Liver (tissue), 9 donors: ENCODE results near the gene ACSS2. TPM values are rescaled to one million over a fixed set of nuclear protein-coding genes. Genes with fewer than 3 reads are reported as not detected.
"Not testable (repeated sequence)": the region's sequence is repeated elsewhere in the genome, so short reads cannot be mapped to it uniquely, and the experiment has no call there.

Source experiments
- DNase-seq: peaks from one replicate; pipeline ENCODE4 v3.0.0-alpha.2; 2017; ENCODE audit warnings: low spot score
- H3K27ac ChIP-seq, 2 donors: one replicate each; pipeline ENCODE4 v1.7.0; 2013; ENCODE audit warnings: inconsistent platforms in 2 of 2, low read length in 2 of 2, control low read depth in 1 of 2, low read depth in 1 of 2, mild to moderate bottlenecking in 1 of 2
- H3K27me3 ChIP-seq, 4 donors: one replicate each; pipeline versions ENCODE4 v1.6.1 to v1.7.0; 2013; ENCODE audit warnings: low read length in 3 of 4, inconsistent platforms in 1 of 4, mild to moderate bottlenecking in 1 of 4, moderate library complexity in 1 of 4; ENCODE audit not compliant: control insufficient read depth in 4 of 4, insufficient read depth in 4 of 4
- H3K36me3 ChIP-seq, 4 donors: one replicate each; pipeline versions ENCODE4 v1.6.1 to v1.7.0; 2013; ENCODE audit warnings: low read length in 3 of 4, mild to moderate bottlenecking in 3 of 4, low read depth in 1 of 4, moderate library complexity in 1 of 4; ENCODE audit not compliant: control insufficient read depth in 4 of 4, insufficient read depth in 3 of 4
- H3K4me1 ChIP-seq, 4 donors: one replicate each; pipeline versions ENCODE4 v1.6.1 to v1.7.0; 2013; ENCODE audit warnings: low read length in 3 of 4, mild to moderate bottlenecking in 3 of 4, moderate library complexity in 1 of 4; ENCODE audit not compliant: control insufficient read depth in 4 of 4, insufficient read depth in 4 of 4
- H3K4me3 ChIP-seq, 3 donors: one replicate each; pipeline versions ENCODE4 v1.6.1 to v1.7.0; 2013; ENCODE audit warnings: low read length in 3 of 3, control low read depth in 1 of 3, low read depth in 1 of 3, mild to moderate bottlenecking in 1 of 3
- H3K9ac ChIP-seq, 2 donors: one replicate each; pipeline ENCODE4 v1.7.0; 2013; ENCODE audit warnings: low read length in 2 of 2, mild to moderate bottlenecking in 2 of 2, moderate library complexity in 2 of 2, control low read depth in 1 of 2, low read depth in 1 of 2
- H3K9me3 ChIP-seq, 4 donors: one replicate each; pipeline versions ENCODE4 v1.6.1 to v1.7.0; 2013; ENCODE audit warnings: low read length in 3 of 4; ENCODE audit not compliant: control insufficient read depth in 4 of 4
- ATF3 ChIP-seq: IDR thresholded peaks from 2 replicates; pipeline ENCODE4 v1.6.1; 2016; ENCODE audit warnings: antibody characterized with exemption
- CTCF ChIP-seq: fragments of 150-350 bp; IDR thresholded peaks from 2 replicates; pipeline ENCODE4 v1.5.1; 2017; ENCODE audit warnings: improper control_type of control experiment, low read depth, low read length; ENCODE audit not compliant: missing input control
- EGR1 ChIP-seq, 2 donors: IDR thresholded peaks; 2 replicates each; pipeline ENCODE4 v1.6.1; 2016 to 2018; ENCODE audit warnings: antibody characterized with exemption in 2 of 2, low read depth in 2 of 2
- FOXA2 ChIP-seq: IDR thresholded peaks from 2 replicates; pipeline ENCODE4 v1.6.1; 2016; ENCODE audit warnings: antibody characterized with exemption
- HNF4A ChIP-seq, 2 donors: conservative IDR thresholded peaks; 2 replicates each; pipeline ENCODE4 v1.6.1; 2016; ENCODE audit warnings: antibody characterized with exemption in 2 of 2, mild to moderate bottlenecking in 2 of 2
- HNF4G ChIP-seq: IDR thresholded peaks from 2 replicates; pipeline ENCODE4 v1.6.1; 2016; ENCODE audit warnings: antibody characterized with exemption
- JUND ChIP-seq, 2 donors: IDR thresholded peaks; 2 replicates each; pipeline ENCODE4 v1.6.1; 2016; ENCODE audit warnings: antibody characterized with exemption in 2 of 2
- MAX ChIP-seq: IDR thresholded peaks from 2 replicates; pipeline ENCODE4 v1.6.1; 2016; ENCODE audit warnings: antibody characterized with exemption
- NR2F2 ChIP-seq: IDR thresholded peaks from 2 replicates; pipeline ENCODE4 v1.6.1; 2016; ENCODE audit warnings: antibody characterized with exemption
- RAD21 ChIP-seq, 2 donors: IDR thresholded peaks; 2 replicates each; pipeline ENCODE4 v1.6.1; 2016; ENCODE audit warnings: antibody characterized with exemption in 2 of 2, mild to moderate bottlenecking in 2 of 2
- REST ChIP-seq: IDR thresholded peaks from 2 replicates; pipeline ENCODE4 v1.6.1; 2016; ENCODE audit warnings: antibody characterized with exemption, mild to moderate bottlenecking
- RXRA ChIP-seq, 2 donors: IDR thresholded peaks; 2 replicates each; pipeline ENCODE4 v1.6.1; 2017 to 2018; ENCODE audit warnings: antibody characterized with exemption in 2 of 2, mild to moderate bottlenecking in 1 of 2
- SP1 ChIP-seq: IDR thresholded peaks from 2 replicates; pipeline ENCODE4 v1.6.1; 2018; ENCODE audit warnings: antibody characterized with exemption, mild to moderate bottlenecking
- TAF1 ChIP-seq: conservative IDR thresholded peaks from 2 replicates; pipeline ENCODE4 v1.6.1; 2016; ENCODE audit warnings: antibody characterized with exemption, mild to moderate bottlenecking
- YY1 ChIP-seq: IDR thresholded peaks from 2 replicates; pipeline ENCODE4 v1.6.1; 2016; ENCODE audit warnings: antibody characterized with exemption, mild to moderate bottlenecking
- ZBTB33 ChIP-seq: IDR thresholded peaks from 2 replicates; pipeline ENCODE4 v1.6.1; 2016; ENCODE audit warnings: antibody characterized with exemption
- WGBS: extraction: QIAGEN DNeasy Blood & Tissue Kit; methylation state at CpG from one replicate; pipeline ENCODE4 v1.1.7; 2013; 5-methylcytosine and 5-hydroxymethylcytosine counted together
- polyA plus RNA-seq, 2 donors: library from polyadenylated mRNA; stranded (reverse) in 1 of 2; unstranded in 1 of 2; fragments of 200-250 nt in 1 of 2; fragments of >200 nt in 1 of 2; fragmentation: Nextera tagmentation in 1 of 2; extraction: Ambion mirVana in 1 of 2; gene quantifications; one replicate each; pipeline versions ENCODE4 v1.2.1 to v1.2.3, GENCODE V29; 2013 to 2015
- total RNA-seq, 2 donors: library from RNA; depleted of rRNA; stranded (reverse); fragments of >200 nt; gene quantifications; one replicate each; pipeline ENCODE4 v1.2.3, GENCODE V29; 2014
- donor health status: healthy.
- donor health status: healthy.
- donor health status: healthy.
- donor health status: healthy.
- donor health status: healthy.

ACSS2 gene
- total and polyA plus RNA-seq, 4 donors = 29.8 to 260 (median 80.0) TPM

GRCh38 chr20:34896086-34896621, 19.7 kb downstream of the ACSS2 start:
- H3K4me3 ChIP-seq = no peak overlapping the region
- no peak overlapping the region for H3K9ac ChIP-seq
- peaks cover 2 to 19% (median 16%) of the 10 kb centered on the region in 4 donors for H3K4me1 ChIP-seq
- H3K36me3 ChIP-seq = peaks cover 0 to 3% (median 1%) of the 10 kb centered on the region in 4 donors
- peak; percentile 56 to 64 for TF ChIP-seq RXRA (IDR thresholded peaks at IDR 0.05)
- TF ChIP-seq HNF4A (conservative IDR thresholded peaks at IDR 0.05) = peak; percentile 94 to 99
- peak in 1 of 2 donors; percentile 49 for TF ChIP-seq JUND (IDR thresholded peaks at IDR 0.05)
- TF ChIP-seq EGR1 (IDR thresholded peaks at IDR 0.05; ENCODE audit: low read depth in 2 of 2) = no peak
- TF ChIP-seq HNF4G = peak; percentile 80
- TF ChIP-seq SP1 = peak; percentile 32
- no peaks in the 10 kb centered on the region for H3K27me3 ChIP-seq
- no peak for DNase-seq
- H3K9me3 ChIP-seq = no peaks in the 10 kb centered on the region
- no peak overlapping the region for H3K27ac ChIP-seq
- WGBS = 34% methylated on average over 1 of the region's 1 CpG

- not testable (repeated sequence) for H3K27me3 ChIP-seq, DNase-seq, H3K27ac ChIP-seq, H3K9me3 ChIP-seq, H3K36me3 ChIP-seq, H3K4me3 ChIP-seq, H3K9ac ChIP-seq
- peaks cover 2 to 19% (median 16%) of the 10 kb centered on the region in 4 donors for H3K4me1 ChIP-seq
- WGBS = 91% methylated on average over 3 of the region's 3 CpGs
Measured at GRCh38 chr20:34898129-34898528, 21.7 kb downstream of the ACSS2 start.

GRCh38 chr20:34898731-34899130, 22.3 kb downstream of the ACSS2 start:
- WGBS = 95% methylated on average over 26 of the region's 26 CpGs
- not testable (repeated sequence) for H3K4me3 ChIP-seq

GRCh38 chr20:34904202-34904621, 27.8 kb downstream of the ACSS2 start:
- peaks cover 0 to 5% (median under 1%) of the 10 kb centered on the region in 4 donors for H3K4me1 ChIP-seq
- no peak overlapping the region for H3K9ac ChIP-seq
- no peak overlapping the region for H3K4me3 ChIP-seq
- H3K27ac ChIP-seq = peak overlapping the region in 1 of 2 donors; percentile 13
- no peaks in the 10 kb centered on the region for H3K9me3 ChIP-seq
- 35% methylated on average over 3 of the region's 3 CpGs for WGBS
- DNase-seq = no peak
- no peaks in the 10 kb centered on the region for H3K27me3 ChIP-seq
- peaks cover 0 to 10% (median 2%) of the 10 kb centered on the region in 4 donors for H3K36me3 ChIP-seq
- TF ChIP-seq EGR1 (IDR thresholded peaks at IDR 0.05; ENCODE audit: low read depth in 2 of 2) = no peak
- TF ChIP-seq NR2F2 = peak; percentile 84
- TF ChIP-seq CTCF = no peak
- no peak for TF ChIP-seq RAD21 (IDR thresholded peaks at IDR 0.05)
- no peak for TF ChIP-seq FOXA2
- no peak for TF ChIP-seq SP1
- no peak for TF ChIP-seq YY1
- no peak for TF ChIP-seq HNF4G
- peak in 1 of 2 donors; percentile 45 for TF ChIP-seq RXRA (IDR thresholded peaks at IDR 0.05)
- TF ChIP-seq REST = no peak
- no peak for TF ChIP-seq ZBTB33
- peak in 1 of 2 donors; percentile 16 for TF ChIP-seq HNF4A (conservative IDR thresholded peaks at IDR 0.05)
- TF ChIP-seq TAF1 = no peak
- no peak for TF ChIP-seq ATF3
- no peak for TF ChIP-seq MAX
- no peak for TF ChIP-seq JUND (IDR thresholded peaks at IDR 0.05)

More at GRCh38 chr20:34898731-34899130, 22.3 kb downstream of the ACSS2 start:
- DNase-seq, H3K9ac ChIP-seq, H3K27me3 ChIP-seq, H3K9me3 ChIP-seq, H3K27ac ChIP-seq, H3K36me3 ChIP-seq: not testable (repeated sequence)
- H3K4me1 ChIP-seq = peaks cover 2 to 19% (median 16%) of the 10 kb centered on the region in 4 donors
